Neural progenitor cell (in vitro differentiated cells): ENCODE results near the gene HSPB8.

Source experiments
- CTCF ChIP-seq: fragments of 200-600 bp; sonication (generic); IDR thresholded peaks from 2 replicates; pipeline ENCODE4 v1.5.1; 2017; ENCODE audit warnings: antibody characterized with exemption, mild to moderate bottlenecking
- EZH2 ChIP-seq: fragments of 200-600 bp; sonication (generic); IDR thresholded peaks from 2 replicates; pipeline ENCODE4 v1.6.1; 2017; ENCODE audit warnings: antibody characterized with exemption, mild to moderate bottlenecking, moderate library complexity
- EZH2phosphoT487 ChIP-seq: fragments of 200-600 bp; sonication (generic); IDR thresholded peaks from 2 replicates; pipeline ENCODE4 v1.6.1; 2017; ENCODE audit warnings: antibody characterized with exemption

GRCh38 chr12:119204131-119204530 lies 25.4 kb downstream of the HSPB8 start:
- TF ChIP-seq CTCF (no peak), EZH2 (no peak), EZH2phosphoT487 (no peak)
